Loucy (cell line): Measurements from ENCODE around the gene CDH13.

Experiments used
- CTCF ChIP-seq: fragments of 200-600 bp; sonication (generic); conservative IDR thresholded peaks from 2 replicates; pipeline ENCODE4 v1.5.1; 2014; ENCODE audit warnings: mild to moderate bottlenecking, antibody characterized with exemption, low read length
- EZH2phosphoT487 ChIP-seq: fragments of 200-600 bp; IDR thresholded peaks from 2 replicates; pipeline ENCODE4 v1.6.1; 2018; ENCODE audit warnings: antibody characterized with exemption, mild to moderate bottlenecking, moderate library complexity, borderline replicate concordance

GRCh38 chr16:82845116-82845515 lies 218.3 kb downstream of the CDH13 start:
- TF ChIP-seq CTCF (no peak), EZH2phosphoT487 (no peak)
